HG02610 (cell line): ENCODE data around the gene FOXI2.

ENCODE experiments used
- ATAC-seq: cut with Tn5 transposase; IDR thresholded peaks from one replicate; pipeline ENCODE4 v1.9.1; 2021; ENCODE audit warnings: mild to moderate bottlenecking, moderate library complexity; ENCODE audit not compliant: unreplicated experiment

FOXI2 gene

GRCh38 chr10:127740596-127740995, 3.6 kb downstream of the FOXI2 start:
- ATAC-seq: no peak

- no peak for ATAC-seq
Measured at GRCh38 chr10:127743205-127743604, 6.2 kb downstream of the FOXI2 start.

- ATAC-seq: no peak
Measured at GRCh38 chr10:127744956-127745355, 8.0 kb downstream of the FOXI2 start.

- ATAC-seq: no peak
Measured at GRCh38 chr10:127745861-127746260, 8.9 kb downstream of the FOXI2 start.

- ATAC-seq: no peak
Measured at GRCh38 chr10:127755753-127756152, 18.8 kb downstream of the FOXI2 start.

GRCh38 chr10:127756264-127756663, 19.3 kb downstream of the FOXI2 start:
- no peak for ATAC-seq

- ATAC-seq: no peak
Measured at GRCh38 chr10:127757033-127757432, 20.0 kb downstream of the FOXI2 start.

- ATAC-seq: no peak
Measured at GRCh38 chr10:127759276-127759675, 22.3 kb downstream of the FOXI2 start.

GRCh38 chr10:127762925-127763324, 25.9 kb downstream of the FOXI2 start:
- no peak for ATAC-seq

- no peak for ATAC-seq
Measured at GRCh38 chr10:127774766-127775559, 38.0 kb downstream of the FOXI2 start.

- no peak for ATAC-seq
Measured at GRCh38 chr10:127776816-127777215, 39.8 kb downstream of the FOXI2 start.

- ATAC-seq: no peak
Measured at GRCh38 chr10:127781412-127781811, 44.4 kb downstream of the FOXI2 start.

- no peak for ATAC-seq
Measured at GRCh38 chr10:127787873-127788272, 50.9 kb downstream of the FOXI2 start.

- ATAC-seq: no peak
Measured at GRCh38 chr10:127790066-127790624, 53.2 kb downstream of the FOXI2 start.
